Measurements from ENCODE around the gene NNT. TPM values are rescaled to one million over a fixed set of nuclear protein-coding genes. Genes with fewer than 3 reads are reported as not detected.

NNT gene
- total and polyA plus RNA-seq, 10 of the 15 experiments (the other 5 are each of a cell fraction or from before 2014, with no cell fraction given) = 20.8 to 73.1 (median 51.9) TPM

GRCh38 chr5:43699910-43700309 is 96.9 kb downstream of the NNT start (continued):
- no peak for TF ChIP-seq CEBPZ (IDR thresholded peaks at IDR 0.05; ENCODE audit: low read depth, low read length)
- no peak for TF ChIP-seq POLR2AphosphoS2 (IDR thresholded peaks at IDR 0.05; ENCODE audit: low read depth, low read length)
- TF ChIP-seq NRF1 (conservative IDR thresholded peaks at IDR 0.05; ENCODE audit: low read depth, low read length) = no peak
- no peak for TF ChIP-seq E2F8 (IDR thresholded peaks at IDR 0.05; ENCODE audit: low read depth, partially characterized antibody)

GRCh38 chr5:43700601-43701000 is 97.6 kb downstream of the NNT start:
- FAIRE-seq = no peak
- H3K79me2 ChIP-seq (ENCODE audit: control insufficient read depth, insufficient read depth, low read length) = no peaks in the 10 kb centered on the region
- BruUV-seq (replicated peaks) = no TSS peak
- H3K27ac ChIP-seq (ENCODE audit: control insufficient read depth, insufficient read depth) = no peak overlapping the region
- no peak overlapping the region for H3K9ac ChIP-seq (ENCODE audit: control insufficient read depth, insufficient read depth, low read length)
- H3K4me1 ChIP-seq (ENCODE audit: control insufficient read depth, insufficient read depth, low read length) = no peaks in the 10 kb centered on the region
- CTCF ChIA-PET = no interaction called here
- H3K4me3 ChIP-seq = no peak overlapping the region
- intact Hi-C loops (cut with micrococcal nuclease; ENCODE audit: unreplicated experiment) (no loop called here), in situ Hi-C loops (cut with MboI) (no loop called here)
- H3K27me3 ChIP-seq (replicated peaks in 1 of 2; ENCODE audit: control insufficient read depth in 2 of 2, insufficient read depth in 2 of 2, low read length in 1 of 2) = no peaks in the 10 kb centered on the region
- 98% methylated on average over 2 of the region's 2 CpGs for WGBS (ENCODE audit: insufficient coverage, insufficient replicate concordance, low lambda C conversion rate, missing lambda C conversion rate)
- H2AFZ ChIP-seq (ENCODE audit: control insufficient read depth, low read depth, low read length) = no peak overlapping the region
- POLR2A ChIA-PET = no interaction called here
- peaks cover 3% of the 10 kb centered on the region; the same call in 1 of the 3 replicates for H3K9me3 ChIP-seq (replicated peaks; ENCODE audit: control insufficient read depth, insufficient read depth, low read length)
- no peak for DNase-seq (ENCODE audit: low read depth, low spot score)
- SMC1A ChIA-PET (ENCODE audit: uncharacterized antibody, unreplicated experiment) = no interaction called here
- RAD21 ChIA-PET (ENCODE audit: unreplicated experiment) = no interaction called here
- no peaks in the 10 kb centered on the region for H4K20me1 ChIP-seq (ENCODE audit: control insufficient read depth, insufficient read depth)
- H3K36me3 ChIP-seq (ENCODE audit: control insufficient read depth in 2 of 2, insufficient read depth in 2 of 2, low read length in 1 of 2) = peaks cover 2 to 11% of the 10 kb centered on the region in 2 experiments; a peak in 3 of 4 replicates
- no peak for ATAC-seq
- H3K4me2 ChIP-seq (ENCODE audit: control insufficient read depth, insufficient read depth) = no peak overlapping the region
- TF ChIP-seq PKNOX1 (IDR thresholded peaks at IDR 0.05) = no peak
- no peak for TF ChIP-seq ZNF274 (IDR thresholded peaks at IDR 0.05; ENCODE audit: insufficient read depth, insufficient read length)
- TF ChIP-seq ATF2 (IDR thresholded peaks at IDR 0.05; ENCODE audit: low read length) = no peak
- TF ChIP-seq BCL3 (IDR thresholded peaks at IDR 0.05; ENCODE audit: borderline replicate concordance, insufficient read depth, low read depth, low read length, poor library complexity, severe bottlenecking) = no peak
- no peak for TF ChIP-seq MTA3 (IDR thresholded peaks at IDR 0.05; ENCODE audit: borderline replicate concordance, low read length)
- TF ChIP-seq HDAC6 (IDR thresholded peaks at IDR 0.05; ENCODE audit: unreplicated experiment) = no peak
- TF ChIP-seq ZNF24 (IDR thresholded peaks at IDR 0.05) = no peak
- no peak for TF ChIP-seq HCFC1 (IDR thresholded peaks at IDR 0.05; ENCODE audit: low read length)
- TF ChIP-seq SMAD5 (IDR thresholded peaks at IDR 0.05; ENCODE audit: low read depth) = no peak

All from GM12878 (cell line).